IPS-NIHi7 (cell line): ENCODE measurements around the gene RNF19B.

Experiments
- DNase-seq: peaks from one replicate; pipeline ENCODE4 v3.0.0; 2012; ENCODE audit warnings: mixed read lengths; ENCODE audit errors: extremely low spot score

Gene RNF19B

GRCh38 chr1:32967888-32968568 is 3.4 kb upstream of the RNF19B start:
- no peak for DNase-seq

- no peak for DNase-seq
These were observed 2.3 kb upstream of the RNF19B start for GRCh38 chr1:32966900-32967299.

- no peak for DNase-seq
These were observed 690 bp upstream of the RNF19B start for GRCh38 chr1:32965251-32965747.

GRCh38 chr1:32963746-32964460 is 706 bp downstream of the RNF19B start:
- peak; percentile 82 for DNase-seq

GRCh38 chr1:32962248-32962896 is 2.2 kb downstream of the RNF19B start:
- no peak for DNase-seq

- no peak for DNase-seq
These were observed 3.7 kb downstream of the RNF19B start for GRCh38 chr1:32960819-32961355.

GRCh38 chr1:32960342-32960741 is 4.3 kb downstream of the RNF19B start:
- DNase-seq: no peak

GRCh38 chr1:32958827-32959226 is 5.8 kb downstream of the RNF19B start:
- no peak for DNase-seq

- no peak for DNase-seq
These were observed 7.6 kb downstream of the RNF19B start for GRCh38 chr1:32957017-32957416.

GRCh38 chr1:32954168-32954567 is 10.4 kb downstream of the RNF19B start:
- DNase-seq: no peak

GRCh38 chr1:32953495-32953894 is 11.1 kb downstream of the RNF19B start:
- DNase-seq: no peak

GRCh38 chr1:32949519-32949918 is 15.1 kb downstream of the RNF19B start:
- no peak for DNase-seq

GRCh38 chr1:32948905-32949304 is 15.7 kb downstream of the RNF19B start:
- no peak for DNase-seq

- DNase-seq: no peak
These were observed 16.3 kb downstream of the RNF19B start for GRCh38 chr1:32948390-32948722.

GRCh38 chr1:32947669-32948389 is 16.8 kb downstream of the RNF19B start:
- no peak for DNase-seq

GRCh38 chr1:32946413-32946812 is 18.2 kb downstream of the RNF19B start:
- no peak for DNase-seq

GRCh38 chr1:32944180-32944579 is 20.4 kb downstream of the RNF19B start:
- DNase-seq: no peak

GRCh38 chr1:32939655-32940371 is 24.8 kb downstream of the RNF19B start:
- DNase-seq: no peak

GRCh38 chr1:32937061-32937460 is 27.5 kb downstream of the RNF19B start:
- no peak for DNase-seq

- no peak for DNase-seq
These were observed 30.1 kb downstream of the RNF19B start for GRCh38 chr1:32934535-32934934.

GRCh38 chr1:32933742-32934322 is 30.8 kb downstream of the RNF19B start:
- DNase-seq: no peak
